Measurements from ENCODE around the gene WASF2.
"Not testable (repeated sequence)": the region's sequence is repeated elsewhere in the genome, so short reads cannot be mapped to it uniquely, and the experiment has no call there.

The WASF2 gene

DNA sequence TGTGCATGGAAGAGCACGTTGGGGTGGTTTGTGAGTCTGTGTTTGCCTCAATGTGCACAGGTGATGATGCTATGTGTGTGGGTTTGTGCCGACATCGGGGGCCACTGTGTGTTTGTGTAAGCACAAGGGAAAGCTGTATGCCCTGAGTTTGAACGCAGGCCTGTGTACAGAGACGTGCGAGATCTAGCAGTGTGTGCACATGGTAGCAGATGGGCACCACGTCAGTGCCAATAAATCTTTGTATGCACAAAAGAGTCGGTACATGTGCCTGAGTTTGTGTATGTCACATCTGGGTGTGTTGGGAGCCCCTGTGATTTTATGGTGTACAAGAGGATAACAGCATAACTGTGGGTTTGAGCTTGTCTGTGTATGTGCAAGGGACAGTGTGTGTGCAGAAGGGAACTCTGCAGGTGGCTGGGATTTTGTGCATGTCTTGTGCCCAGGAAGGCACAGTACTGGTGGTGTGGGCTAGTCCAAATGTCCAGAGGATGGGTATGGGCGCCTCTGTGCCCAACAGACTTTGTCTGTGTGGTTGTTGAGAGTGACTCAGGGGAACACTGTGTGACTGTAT, 32.0 kb upstream of the WASF2 start:
- DNase-seq (ENCODE audit: low spot score): no peak

GRCh38 chr1:27521336-27521831, 31.4 kb upstream of the WASF2 start:
- no peak for DNase-seq (ENCODE audit: low spot score)

DNA sequence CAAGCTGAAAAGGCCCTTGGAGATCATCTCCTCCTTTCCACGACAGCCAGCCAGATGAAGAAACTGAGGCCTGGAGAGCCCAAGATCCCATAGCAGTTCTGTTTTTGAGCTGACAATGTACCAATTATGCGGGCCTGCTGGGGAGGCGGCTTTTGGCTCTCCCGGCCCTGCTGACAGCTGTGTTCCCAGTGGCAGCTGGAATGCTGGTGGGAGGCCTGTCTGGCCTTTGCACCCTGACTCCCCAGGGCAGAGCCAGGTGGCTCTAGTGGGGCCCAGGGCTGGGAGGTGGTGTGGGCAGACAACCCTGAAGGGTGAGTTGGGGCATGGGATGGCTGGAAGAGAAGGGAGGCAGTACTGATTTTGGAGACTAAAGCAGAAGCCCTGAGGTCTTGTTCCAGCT, 30.7 kb upstream of the WASF2 start:
- no peak for DNase-seq (ENCODE audit: low spot score)

DNA sequence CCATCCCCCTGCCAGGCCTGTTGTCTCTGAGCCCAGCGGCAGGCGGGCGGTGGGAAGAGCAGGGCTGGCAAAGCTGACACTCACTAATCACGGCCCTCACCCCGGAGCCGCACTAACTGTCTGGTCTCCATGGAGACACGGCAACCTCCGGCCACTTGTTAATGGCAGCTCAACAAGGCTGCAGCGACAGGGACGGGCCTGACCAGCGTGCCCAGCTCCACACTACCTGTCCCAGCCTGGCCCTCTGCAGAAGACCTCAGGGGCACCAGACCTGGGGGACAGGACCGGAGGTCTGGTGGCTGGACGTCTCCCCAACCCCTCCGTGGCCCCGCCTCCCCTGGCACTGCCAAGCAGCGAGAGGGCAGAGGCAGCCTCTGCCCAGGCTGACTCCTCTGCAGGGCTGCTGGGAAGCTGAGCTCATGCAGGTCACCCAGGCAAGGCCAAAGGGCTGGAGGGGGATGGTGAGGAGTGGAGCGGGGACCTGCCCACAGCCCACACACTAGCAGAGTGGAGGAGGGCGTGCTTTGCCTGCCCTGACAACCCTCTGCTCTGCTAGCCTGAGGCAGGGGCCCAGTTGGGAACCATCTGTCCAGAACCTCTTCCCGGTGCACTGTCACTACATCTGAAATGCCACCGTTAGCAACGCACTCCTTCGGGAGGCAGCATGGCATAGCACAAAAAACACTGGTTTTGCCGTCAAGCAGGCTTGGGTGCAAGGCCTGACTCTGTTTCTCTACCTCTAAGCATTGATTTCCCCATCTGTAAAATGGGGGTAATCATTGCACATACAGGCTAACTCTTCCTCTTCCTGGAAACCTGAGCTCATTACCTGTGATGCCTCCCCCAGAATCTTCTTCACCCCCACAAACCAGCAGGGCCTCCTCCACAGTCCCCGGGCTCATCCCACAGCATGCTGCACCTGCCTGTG, 29.6 kb upstream of the WASF2 start:
- DNase-seq (ENCODE audit: low spot score): no peak

DNA sequence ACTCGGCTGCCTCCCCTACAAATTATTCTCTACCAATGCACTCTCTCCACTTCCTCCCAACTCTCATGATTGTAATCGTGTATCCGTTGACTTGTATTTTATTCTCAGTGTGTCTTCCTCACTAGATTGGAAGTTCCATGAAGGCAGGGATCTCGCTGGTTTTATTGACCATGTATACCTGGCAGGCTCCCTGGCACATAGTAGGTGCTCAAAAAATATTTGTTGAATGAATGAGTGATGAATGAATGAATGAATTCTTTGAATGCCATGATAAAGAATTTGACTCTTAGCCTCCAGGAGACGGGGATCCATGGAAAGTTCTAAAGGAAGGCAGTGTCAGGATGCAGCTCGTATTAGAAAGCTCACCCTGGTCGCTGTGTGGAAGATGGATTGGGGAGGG, 28.8 kb upstream of the WASF2 start:
- no peak for DNase-seq (ENCODE audit: low spot score)

DNA sequence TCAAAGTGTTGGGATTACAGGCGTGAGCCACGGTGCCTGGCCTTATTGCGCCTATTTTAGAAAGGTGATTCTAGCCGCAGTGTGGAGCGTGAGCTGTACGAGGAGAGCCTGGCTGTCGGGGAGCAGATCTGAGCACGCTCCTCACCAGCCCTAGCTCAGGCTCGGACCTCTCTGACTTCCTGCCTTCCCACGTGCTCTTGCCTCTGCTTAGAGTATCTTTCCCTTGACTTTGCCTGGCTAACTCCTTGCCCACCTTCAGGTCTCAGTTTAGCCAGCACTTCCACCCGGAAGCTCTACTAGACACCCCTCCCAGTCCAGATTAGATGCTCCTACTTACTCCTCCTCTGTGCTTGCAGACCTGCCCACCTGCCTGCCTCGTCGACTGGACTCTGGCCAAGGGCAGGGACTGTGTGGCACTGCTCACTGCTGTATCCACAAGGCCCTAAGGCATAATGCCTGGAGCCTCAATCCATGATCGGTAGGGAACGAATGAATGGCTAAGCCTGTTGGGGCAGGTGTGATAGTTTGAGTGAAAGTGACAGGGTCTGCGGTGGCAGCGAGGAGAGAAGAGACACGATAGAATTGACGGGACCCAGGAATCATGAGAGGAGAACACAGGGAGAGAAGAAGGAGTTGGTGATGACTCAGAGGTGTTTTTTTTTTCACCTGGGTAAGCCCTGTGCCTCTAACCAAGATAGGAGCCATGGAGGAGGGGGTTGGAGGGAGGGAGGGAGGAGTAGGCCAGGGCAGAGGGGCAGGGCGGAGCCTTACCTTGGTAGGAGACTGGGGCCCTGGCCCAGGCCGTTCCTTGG, 28.1 kb upstream of the WASF2 start:
- DNase-seq (ENCODE audit: low spot score): no peak

DNA sequence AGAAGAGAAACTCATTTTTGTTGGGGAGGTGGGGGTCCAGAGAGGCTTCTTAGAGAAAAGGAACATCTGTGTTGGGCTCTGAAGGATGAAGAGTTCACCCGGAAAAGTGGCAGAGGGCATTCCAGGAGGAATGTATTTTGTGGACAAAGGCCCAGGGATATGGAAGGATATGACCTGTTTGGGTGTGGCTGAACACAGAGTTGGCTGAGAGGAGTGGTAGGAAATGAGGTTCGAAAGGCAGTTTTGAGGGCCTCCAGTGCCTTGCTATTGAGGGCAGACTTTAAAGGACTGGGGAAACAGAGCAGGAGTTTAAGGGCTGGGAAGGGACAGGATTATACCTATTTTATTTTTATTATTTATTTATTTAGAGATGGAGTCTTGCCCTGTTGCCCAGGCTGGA, 27.3 kb upstream of the WASF2 start:
- no peak for DNase-seq (ENCODE audit: low spot score)

DNA sequence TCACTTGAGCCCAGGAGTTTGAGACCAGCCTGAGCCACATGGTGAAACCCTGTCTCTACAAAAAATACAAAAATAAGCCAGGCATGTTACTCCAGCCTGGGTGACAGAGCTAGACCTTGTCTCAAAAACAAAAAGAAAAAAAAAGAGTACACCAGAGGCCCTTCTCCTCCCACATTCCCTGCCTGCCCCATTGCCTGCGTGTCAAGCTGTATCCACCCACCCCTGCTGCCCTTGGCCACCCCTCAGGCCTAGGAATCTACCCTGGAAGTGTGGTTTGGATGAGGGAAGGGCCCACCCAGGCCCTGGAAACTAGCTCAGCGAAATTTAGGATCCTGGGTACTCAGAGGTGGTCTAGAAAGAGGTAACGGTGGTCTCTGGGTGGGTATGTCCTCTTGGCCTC, 25.7 kb upstream of the WASF2 start:
- no peak for DNase-seq (ENCODE audit: low spot score)

DNA sequence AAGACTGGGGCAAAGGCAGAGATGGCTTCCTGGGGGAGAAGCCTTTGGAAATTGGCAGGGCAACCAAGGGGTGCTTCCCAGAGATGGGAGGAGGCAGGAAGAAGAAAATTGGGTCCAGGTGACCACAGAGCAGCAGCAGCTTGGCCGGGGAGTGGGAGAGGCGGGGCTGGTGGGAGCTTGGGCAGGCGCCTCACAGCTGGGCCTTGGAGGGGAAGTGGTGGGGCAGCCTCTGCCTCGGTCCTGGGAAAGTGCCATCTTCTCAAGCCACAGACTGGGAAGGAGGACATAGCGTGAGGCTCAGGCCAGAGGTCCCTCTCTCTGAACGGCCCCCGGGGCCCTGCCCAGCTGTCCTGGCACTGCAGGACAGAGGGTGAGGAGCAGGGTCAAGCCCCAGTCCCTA, 24.0 kb upstream of the WASF2 start:
- no peak for DNase-seq (ENCODE audit: low spot score)

DNA sequence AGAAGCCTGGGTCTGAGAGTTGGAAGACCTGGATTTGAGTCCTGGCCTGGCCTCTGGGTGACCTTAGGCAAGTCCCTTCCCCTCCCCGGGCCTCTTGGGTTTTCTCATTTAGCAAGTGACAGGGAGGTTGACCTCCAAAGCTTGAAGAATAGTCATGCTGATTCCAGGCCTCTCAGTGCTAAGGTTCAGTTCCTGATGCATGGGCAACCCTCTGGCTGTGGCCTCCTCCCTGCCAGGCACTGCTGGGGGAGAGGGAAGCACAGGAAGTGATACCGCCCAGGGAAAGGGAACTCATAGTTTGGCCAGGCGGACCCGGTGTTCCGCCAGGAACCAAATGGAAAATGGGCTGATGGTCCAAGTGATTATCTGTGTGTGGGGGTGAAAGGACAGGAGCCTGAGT, 23.6 kb upstream of the WASF2 start:
- DNase-seq (ENCODE audit: low spot score): no peak

GRCh38 chr1:27509127-27510080, 19.4 kb upstream of the WASF2 start:
- no peak for DNase-seq (ENCODE audit: low spot score)

DNA sequence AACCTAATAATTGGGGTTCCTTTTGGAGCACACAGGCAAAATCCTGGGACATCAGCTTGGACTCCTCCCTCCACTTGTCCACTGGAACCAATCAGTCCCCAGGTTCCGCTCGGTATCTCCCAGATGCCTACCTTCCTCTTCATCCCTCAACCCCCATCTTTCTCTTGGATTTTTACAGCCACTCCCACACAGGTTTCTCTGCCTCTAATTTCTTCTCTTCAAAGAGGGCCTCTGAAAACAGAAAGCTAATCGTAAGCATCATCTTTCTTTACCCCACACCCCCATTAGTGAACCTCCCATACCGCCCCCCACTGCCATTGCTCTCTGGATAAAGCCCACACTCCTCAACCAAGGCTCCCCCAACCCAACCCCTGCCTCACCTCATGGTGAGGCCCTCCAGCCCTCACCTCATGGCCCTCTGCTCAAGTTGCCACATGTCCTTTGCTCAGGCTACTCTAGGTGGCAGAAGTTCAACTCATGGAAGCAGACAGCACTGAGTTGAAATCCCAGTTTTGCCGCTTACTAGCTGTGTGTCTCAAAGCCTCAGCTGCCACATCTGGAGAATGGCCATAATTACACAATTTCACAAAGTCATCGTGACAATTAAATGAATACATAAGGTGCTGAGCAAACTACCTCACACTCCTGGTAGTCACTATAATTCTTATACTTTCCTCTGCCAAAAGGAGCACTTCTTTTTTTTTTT, 18.1 kb upstream of the WASF2 start:
- DNase-seq (ENCODE audit: low spot score): no peak

DNA sequence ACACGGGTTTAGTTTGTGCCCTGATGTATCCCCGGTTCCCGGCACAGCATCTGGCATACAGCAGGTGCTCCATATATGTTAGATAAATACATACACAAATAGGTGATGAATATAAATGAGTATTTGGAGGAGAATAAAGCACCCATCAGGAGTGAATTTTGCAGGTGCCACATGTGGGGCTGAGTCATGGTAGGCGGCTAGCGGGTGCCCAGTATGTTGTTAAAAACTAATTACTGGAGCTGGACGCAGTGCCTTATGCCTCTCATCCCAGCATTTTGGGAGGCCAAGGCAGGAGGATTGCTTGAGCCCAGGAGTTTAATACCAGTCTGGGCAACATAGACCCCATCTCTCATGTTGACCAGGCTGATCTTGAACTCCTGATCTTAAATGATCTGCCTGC, 16.7 kb upstream of the WASF2 start:
- no peak for DNase-seq (ENCODE audit: low spot score)

DNA sequence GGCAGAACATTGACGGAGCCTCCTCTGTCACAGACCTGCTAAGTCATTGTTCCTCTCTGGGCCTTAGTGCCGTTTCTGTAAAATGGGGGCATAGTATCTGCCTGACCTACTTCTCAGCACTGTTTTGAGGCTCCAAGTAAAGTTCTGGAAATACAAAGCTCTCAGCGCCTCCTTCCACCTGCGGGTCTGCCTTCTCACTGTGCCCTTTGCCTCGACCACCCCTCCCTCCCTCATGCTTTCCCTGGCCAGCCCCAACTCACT, 15.4 kb upstream of the WASF2 start:
- no peak for DNase-seq (ENCODE audit: low spot score)

- DNase-seq (ENCODE audit: low spot score): peak; percentile 96
Measured at GRCh38 chr1:27504588-27505419, 14.8 kb upstream of the WASF2 start.

DNA sequence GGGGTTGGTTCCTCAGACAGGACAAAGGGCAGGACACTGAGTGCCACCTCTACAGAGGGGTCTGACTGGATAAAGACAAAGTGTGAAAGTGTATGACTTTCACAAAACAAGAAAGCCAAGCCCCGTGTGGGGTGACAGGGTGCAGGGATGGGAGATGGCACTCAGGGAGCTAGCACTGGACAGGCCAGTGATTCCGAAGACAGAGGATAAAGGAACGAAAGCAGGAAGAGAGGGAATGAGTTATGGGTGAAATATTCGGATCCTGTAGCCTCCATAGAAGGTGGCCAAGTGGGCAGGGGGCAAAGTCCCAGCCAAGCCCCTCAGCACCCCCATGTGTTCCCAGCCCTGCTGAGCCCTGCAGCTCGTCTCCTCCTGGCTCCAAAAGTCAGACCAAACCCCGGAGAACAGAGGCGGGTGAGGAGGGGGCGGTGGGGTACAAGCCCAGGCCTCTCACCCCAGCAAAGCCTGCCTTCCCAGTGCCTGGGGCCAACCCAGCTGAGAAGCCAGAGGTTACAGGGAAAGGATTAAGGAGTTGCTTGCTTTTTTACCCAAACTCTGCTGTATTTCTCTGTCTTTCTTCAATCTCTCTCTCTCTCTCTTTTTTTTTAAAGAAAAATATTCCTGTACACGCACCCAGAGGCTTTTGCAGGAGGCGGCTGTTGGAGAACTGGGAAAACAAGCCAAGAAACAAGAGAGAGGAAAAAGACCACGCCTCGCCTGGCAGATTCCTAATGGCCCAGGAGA, 14.0 kb upstream of the WASF2 start:
- DNase-seq (ENCODE audit: low spot score): peak; percentile 62

GRCh38 chr1:27503033-27503432, 13.1 kb upstream of the WASF2 start:
- no peak for DNase-seq (ENCODE audit: low spot score)

GRCh38 chr1:27501159-27501558, 11.2 kb upstream of the WASF2 start:
- DNase-seq (ENCODE audit: low spot score): not testable (repeated sequence)

DNA sequence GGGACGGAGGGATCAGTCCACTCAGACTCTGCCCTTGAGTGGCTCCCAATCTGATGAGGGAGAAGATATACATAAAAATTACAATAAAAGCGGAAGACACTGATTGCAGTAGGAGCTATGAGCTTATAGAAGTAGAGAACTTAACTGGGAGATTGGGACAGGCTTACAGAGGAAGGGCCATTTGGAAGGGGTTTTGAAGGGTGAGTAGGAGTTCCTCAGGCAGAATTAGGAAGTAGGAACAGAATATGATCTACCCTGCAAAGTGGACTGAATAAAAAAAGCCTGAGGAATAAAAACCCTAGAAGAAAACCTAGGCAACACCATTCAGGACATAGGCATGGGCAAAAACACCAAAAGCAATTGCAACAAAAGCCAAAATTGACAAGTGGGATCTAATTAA, 9.2 kb upstream of the WASF2 start:
- no peak for DNase-seq (ENCODE audit: low spot score)
